Prostate gland (tissue), 2 donors: ENCODE measurements around the gene OSBPL2. TPM values are rescaled to one million over a fixed set of nuclear protein-coding genes. Genes with fewer than 3 reads are reported as not detected.

Experiments
- DNase-seq: peaks from one replicate; pipeline ENCODE4 v3.0.0-alpha.2; 2019; ENCODE audit warnings: low spot score
- H3K27ac ChIP-seq, 2 donors: fragments of 200-600 bp; sonication (generic); 2 replicates each; pipeline ENCODE4 v1.5.1; 2017 to 2019
- H3K27me3 ChIP-seq: fragments of 200-600 bp; sonication (generic); replicated peaks from 2 replicates; pipeline ENCODE4 v1.5.1; 2019; ENCODE audit not compliant: insufficient read depth
- H3K36me3 ChIP-seq, 2 donors: fragments of 200-600 bp; sonication (generic); 1 replicate in 1 of 2; 2 replicates in 1 of 2; pipeline versions ENCODE4 v1.5.1 to v1.8.1; 2017 to 2019
- H3K4me1 ChIP-seq: fragments of 200-600 bp; sonication (generic); replicated peaks from 2 replicates; pipeline ENCODE4 v1.5.1; 2019
- H3K4me3 ChIP-seq, 2 donors: fragments of 200-600 bp; sonication (generic); 2 replicates each; pipeline ENCODE4 v1.5.1; 2017 to 2019
- H3K9me3 ChIP-seq: fragments of 200-600 bp; sonication (generic); 2 replicates; pipeline ENCODE4 v1.5.1; 2017
- CTCF ChIP-seq, 4 experiments: fragments of 200-600 bp in 2 of 4; fragments of 450-650 bp in 2 of 4; sonication (generic) in 2 of 4; IDR thresholded peaks; 1 replicate in 3 of 4; 2 replicates in 1 of 4; pipeline ENCODE4 v1.5.1; 2016 to 2019; ENCODE audit warnings: antibody characterized with exemption in 4 of 4, mild to moderate bottlenecking in 2 of 4, moderate library complexity in 2 of 4
- POLR2A ChIP-seq: fragments of 450-650 bp; IDR thresholded peaks from one replicate; pipeline ENCODE4 v1.6.1; 2016; ENCODE audit warnings: antibody characterized with exemption, mild to moderate bottlenecking
- POLR2AphosphoS5 ChIP-seq: sonication (generic); formaldehyde crosslinking; IDR thresholded peaks from one replicate; pipeline ENCODE4 v1.6.1; 2017; ENCODE audit warnings: antibody characterized with exemption
- whole genome bisulfite sequencing: methylation state at CpG from one replicate; pipeline ENCODE4 v1.1.5; 2018; 5-methylcytosine and 5-hydroxymethylcytosine counted together
- intact Hi-C: fragments of 100-400 bp; cut with DNase I; formaldehyde crosslinking; loops from one replicate; pipeline ENCODE4 v1.14.2; 2022
- total RNA-seq, 2 donors: library from RNA; depleted of rRNA; stranded (reverse); fragments of >200 nt; gene quantifications; one replicate each; pipeline ENCODE4 v1.1.0, GENCODE V29; 2016

The OSBPL2 gene
- total RNA-seq, 2 donors from 2014 or later, result 33.5 to 50.6 TPM

GRCh38 chr20:62228982-62229545 is 9.3 kb upstream of the OSBPL2 start:
- Histone ChIP-seq H3K36me3 (no peaks in the 10 kb centered on the region), H3K27me3 (no peaks in the 10 kb centered on the region), H3K4me1 (peaks cover 10% of the 10 kb centered on the region), H3K4me3 (no peak overlapping the region), H3K27ac (no peak overlapping the region), H3K9me3 (no peaks in the 10 kb centered on the region)
- 73% methylated on average over 7 of the region's 7 CpGs for WGBS
- TF ChIP-seq POLR2A, result no peak
- no peak for TF ChIP-seq CTCF (IDR thresholded peaks at IDR 0.05)
- intact Hi-C loops, result no loop called here
- no peak for DNase-seq

GRCh38 chr20:62229667-62230066 is 8.7 kb upstream of the OSBPL2 start:
- intact Hi-C loops, result no loop called here
- 59% methylated on average over 4 of the region's 4 CpGs for WGBS
- H3K9me3 ChIP-seq, result no peaks in the 10 kb centered on the region
- no peak overlapping the region for H3K4me3 ChIP-seq
- DNase-seq, result no peak
- no peak overlapping the region for H3K27ac ChIP-seq
- H3K27me3 ChIP-seq, result no peaks in the 10 kb centered on the region
- TF ChIP-seq POLR2AphosphoS5 (no peak), CTCF (IDR thresholded peaks at IDR 0.05) (no peak), POLR2A (no peak)
- H3K36me3 ChIP-seq, result no peaks in the 10 kb centered on the region
- H3K4me1 ChIP-seq, result peaks cover 16% of the 10 kb centered on the region

GRCh38 chr20:62230276-62230675 is 8.0 kb upstream of the OSBPL2 start:
- intact Hi-C loops, result no loop called here
- TF ChIP-seq POLR2AphosphoS5 (no peak), POLR2A (no peak), CTCF (IDR thresholded peaks at IDR 0.05) (no peak)
- no peaks in the 10 kb centered on the region for H3K27me3 ChIP-seq
- H3K9me3 ChIP-seq, result no peaks in the 10 kb centered on the region
- no peak overlapping the region for H3K4me3 ChIP-seq
- no peak for DNase-seq
- no peak overlapping the region for H3K27ac ChIP-seq
- 97% methylated on average over 2 of the region's 2 CpGs for WGBS
- peaks cover 22% of the 10 kb centered on the region for H3K4me1 ChIP-seq
- no peaks in the 10 kb centered on the region for H3K36me3 ChIP-seq

- WGBS, result 87% methylated on average over 10 of the region's 10 CpGs
- no peaks in the 10 kb centered on the region for H3K27me3 ChIP-seq
- TF ChIP-seq POLR2AphosphoS5 (no peak), CTCF (IDR thresholded peaks at IDR 0.05) (no peak), POLR2A (no peak)
- H3K27ac ChIP-seq, result no peak overlapping the region
- intact Hi-C loops, result no loop called here
- H3K9me3 ChIP-seq, result no peaks in the 10 kb centered on the region
- H3K4me3 ChIP-seq, result no peak overlapping the region
- no peak for DNase-seq
- no peaks in the 10 kb centered on the region for H3K36me3 ChIP-seq
- H3K4me1 ChIP-seq, result peaks cover 23% of the 10 kb centered on the region
Measured at GRCh38 chr20:62230696-62231095, 7.6 kb upstream of the OSBPL2 start.

GRCh38 chr20:62231292-62231691 is 7.0 kb upstream of the OSBPL2 start:
- TF ChIP-seq POLR2AphosphoS5 (no peak), POLR2A (no peak), CTCF (IDR thresholded peaks at IDR 0.05) (no peak)
- DNase-seq, result no peak
- no peaks in the 10 kb centered on the region for H3K36me3 ChIP-seq
- no peaks in the 10 kb centered on the region for H3K9me3 ChIP-seq
- no peak overlapping the region for H3K27ac ChIP-seq
- H3K4me1 ChIP-seq, result peaks cover 23% of the 10 kb centered on the region
- intact Hi-C loops, result no loop called here
- 76% methylated on average over 6 of the region's 6 CpGs for WGBS
- no peak overlapping the region for H3K4me3 ChIP-seq
- H3K27me3 ChIP-seq, result no peaks in the 10 kb centered on the region
